ENCODE data around the gene NLN.

Gene NLN

GRCh38 chr5:65695896-65696295 lies 26.1 kb upstream of the NLN start:
- TF ChIP-seq EZH2phosphoT487 (IDR thresholded peaks at IDR 0.05; ENCODE audit: low read length) (no peak), EZH2 (optimal IDR thresholded peaks at IDR 0.05; ENCODE audit: low read depth, low read length) (no peak)
- TF ChIP-seq, protein P1, sequence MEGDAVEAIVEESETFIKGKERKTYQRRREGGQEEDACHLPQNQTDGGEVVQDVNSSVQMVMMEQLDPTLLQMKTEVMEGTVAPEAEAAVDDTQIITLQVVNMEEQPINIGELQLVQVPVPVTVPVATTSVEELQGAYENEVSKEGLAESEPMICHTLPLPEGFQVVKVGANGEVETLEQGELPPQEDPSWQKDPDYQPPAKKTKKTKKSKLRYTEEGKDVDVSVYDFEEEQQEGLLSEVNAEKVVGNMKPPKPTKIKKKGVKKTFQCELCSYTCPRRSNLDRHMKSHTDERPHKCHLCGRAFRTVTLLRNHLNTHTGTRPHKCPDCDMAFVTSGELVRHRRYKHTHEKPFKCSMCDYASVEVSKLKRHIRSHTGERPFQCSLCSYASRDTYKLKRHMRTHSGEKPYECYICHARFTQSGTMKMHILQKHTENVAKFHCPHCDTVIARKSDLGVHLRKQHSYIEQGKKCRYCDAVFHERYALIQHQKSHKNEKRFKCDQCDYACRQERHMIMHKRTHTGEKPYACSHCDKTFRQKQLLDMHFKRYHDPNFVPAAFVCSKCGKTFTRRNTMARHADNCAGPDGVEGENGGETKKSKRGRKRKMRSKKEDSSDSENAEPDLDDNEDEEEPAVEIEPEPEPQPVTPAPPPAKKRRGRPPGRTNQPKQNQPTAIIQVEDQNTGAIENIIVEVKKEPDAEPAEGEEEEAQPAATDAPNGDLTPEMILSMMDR (IDR thresholded peaks at IDR 0.05; ENCODE audit: low read length), result no peak
- no peak overlapping the region for H3K9ac ChIP-seq (ENCODE audit: low read length)
- no peak for DNase-seq

DNA sequence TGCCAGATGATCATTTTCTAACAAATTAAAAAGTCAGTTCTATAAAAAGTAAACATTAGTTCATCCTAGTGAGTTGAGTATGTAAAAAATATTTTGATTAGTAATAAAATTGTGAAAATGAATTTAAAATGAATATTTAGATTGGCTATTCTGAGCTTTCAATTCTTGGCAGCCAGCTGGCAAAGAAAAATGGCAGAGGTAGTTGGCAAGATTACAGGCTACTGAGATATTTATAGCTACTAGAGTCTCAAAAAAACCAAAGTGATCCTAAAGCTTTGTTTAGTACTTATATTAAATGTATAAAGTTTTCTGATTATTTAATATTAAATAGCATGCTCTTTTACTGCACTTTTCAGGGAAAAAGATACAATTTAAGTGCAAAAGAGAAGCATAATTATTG lies 25.1 kb upstream of the NLN start:
- Histone ChIP-seq H3K27me3 (replicated peaks; ENCODE audit: insufficient read depth, low read length) (no peaks in the 10 kb centered on the region), H3K4me1 (ENCODE audit: low read length) (no peaks in the 10 kb centered on the region), H3K79me2 (ENCODE audit: low read length) (no peaks in the 10 kb centered on the region), H3F3A (ENCODE audit: insufficient read depth, low read length) (no peaks in the 10 kb centered on the region), H2AFZ (ENCODE audit: low read length) (no peak overlapping the region), H3K9me2 (replicated peaks; ENCODE audit: insufficient read depth, low read length) (no peaks in the 10 kb centered on the region), H3K9ac (ENCODE audit: low read length) (no peak overlapping the region), H3K4me3 (ENCODE audit: low read length) (no peak overlapping the region), H3K36me3 (replicated peaks; ENCODE audit: insufficient read depth, low read length) (no peaks in the 10 kb centered on the region), H3K4me2 (ENCODE audit: low read depth, low read length) (no peak overlapping the region), H3K27ac (ENCODE audit: low read length) (no peak overlapping the region), H3K9me3 (replicated peaks; ENCODE audit: insufficient read depth, low read length) (no peaks in the 10 kb centered on the region), H4K20me1 (ENCODE audit: insufficient read depth, low read length) (no peaks in the 10 kb centered on the region)
- TF ChIP-seq EZH2phosphoT487 (IDR thresholded peaks at IDR 0.05; ENCODE audit: low read length), result no peak
- no peak for DNase-seq

More at GRCh38 chr5:65695896-65696295, 26.1 kb upstream of the NLN start:
- Histone ChIP-seq H2AFZ (ENCODE audit: low read length) (no peak overlapping the region), H3K9me2 (replicated peaks; ENCODE audit: insufficient read depth, low read length) (no peaks in the 10 kb centered on the region), H3K79me2 (ENCODE audit: low read length) (no peaks in the 10 kb centered on the region), H4K20me1 (ENCODE audit: insufficient read depth, low read length) (no peaks in the 10 kb centered on the region), H3K9me3 (replicated peaks; ENCODE audit: insufficient read depth, low read length) (no peaks in the 10 kb centered on the region), H3K4me3 (ENCODE audit: low read length) (no peak overlapping the region), H3K4me1 (ENCODE audit: low read length) (no peaks in the 10 kb centered on the region), H3K36me3 (replicated peaks; ENCODE audit: insufficient read depth, low read length) (no peaks in the 10 kb centered on the region), H3F3A (ENCODE audit: insufficient read depth, low read length) (no peaks in the 10 kb centered on the region), H3K27ac (ENCODE audit: low read length) (no peak overlapping the region), H3K4me2 (ENCODE audit: low read depth, low read length) (no peak overlapping the region), H3K27me3 (replicated peaks; ENCODE audit: insufficient read depth, low read length) (no peaks in the 10 kb centered on the region)

DNA sequence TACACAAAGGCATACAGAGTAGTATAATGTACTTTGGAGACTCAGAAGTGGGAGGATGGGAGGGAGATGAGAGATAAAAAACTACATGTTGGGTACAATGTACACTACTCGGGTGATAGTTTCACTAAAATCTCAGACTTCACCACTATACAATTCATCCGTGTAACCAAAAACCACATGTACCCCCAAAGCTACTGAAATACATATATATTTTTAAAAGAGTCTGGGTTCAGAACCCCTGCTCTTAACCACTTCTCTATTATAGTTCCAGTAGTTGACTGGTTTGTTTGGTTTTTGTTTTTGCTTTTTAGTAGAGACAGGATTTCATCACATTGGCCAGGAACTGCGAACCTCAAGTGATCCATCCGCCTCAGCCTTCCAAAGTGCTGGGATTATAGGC lies 22.7 kb upstream of the NLN start:
- no peak overlapping the region for H3K9ac ChIP-seq (ENCODE audit: low read length)
- no peak overlapping the region for H2AFZ ChIP-seq (ENCODE audit: low read length)
- H3K27me3 ChIP-seq (replicated peaks; ENCODE audit: insufficient read depth, low read length), result no peaks in the 10 kb centered on the region
- H3K4me2 ChIP-seq (ENCODE audit: low read depth, low read length), result no peak overlapping the region
- no peak for DNase-seq
- no peaks in the 10 kb centered on the region for H3K9me2 ChIP-seq (replicated peaks; ENCODE audit: insufficient read depth, low read length)
- no peak overlapping the region for H3K4me3 ChIP-seq (ENCODE audit: low read length)
- H3K9me3 ChIP-seq (replicated peaks; ENCODE audit: insufficient read depth, low read length), result no peaks in the 10 kb centered on the region
- H3K27ac ChIP-seq (ENCODE audit: low read length), result no peak overlapping the region
- no peaks in the 10 kb centered on the region for H4K20me1 ChIP-seq (ENCODE audit: insufficient read depth, low read length)
- H3K79me2 ChIP-seq (ENCODE audit: low read length), result no peaks in the 10 kb centered on the region
- TF ChIP-seq EZH2phosphoT487 (IDR thresholded peaks at IDR 0.05; ENCODE audit: low read length), result no peak
- H3F3A ChIP-seq (ENCODE audit: insufficient read depth, low read length), result no peaks in the 10 kb centered on the region
- H3K36me3 ChIP-seq (replicated peaks; ENCODE audit: insufficient read depth, low read length), result no peaks in the 10 kb centered on the region
- no peaks in the 10 kb centered on the region for H3K4me1 ChIP-seq (ENCODE audit: low read length)

DNA sequence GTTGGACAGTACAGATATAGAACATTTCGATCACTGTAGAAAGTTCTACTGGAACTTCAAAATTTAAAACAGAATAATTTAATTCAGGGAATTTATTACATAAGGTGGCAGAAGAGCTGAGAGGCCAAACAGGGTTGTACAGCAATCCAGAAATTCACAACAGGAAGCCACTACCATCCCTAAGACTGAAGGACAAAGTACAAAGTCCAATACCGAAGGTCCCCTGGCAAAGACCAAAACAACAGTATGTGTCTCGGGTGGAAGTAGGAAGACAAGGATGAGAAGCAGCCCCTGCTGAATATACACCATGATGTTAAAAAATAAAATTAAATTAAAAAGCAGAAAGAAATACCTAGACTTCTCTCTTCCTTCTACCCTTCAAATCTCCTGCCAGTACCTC lies 20.0 kb upstream of the NLN start:
- Histone ChIP-seq H4K20me1 (ENCODE audit: insufficient read depth, low read length) (no peaks in the 10 kb centered on the region), H3K4me1 (ENCODE audit: low read length) (no peaks in the 10 kb centered on the region), H3K79me2 (ENCODE audit: low read length) (no peaks in the 10 kb centered on the region), H3K27ac (ENCODE audit: low read length) (no peak overlapping the region), H3K9me2 (replicated peaks; ENCODE audit: insufficient read depth, low read length) (no peaks in the 10 kb centered on the region), H3K4me3 (ENCODE audit: low read length) (no peak overlapping the region), H3K36me3 (replicated peaks; ENCODE audit: insufficient read depth, low read length) (no peaks in the 10 kb centered on the region), H2AFZ (ENCODE audit: low read length) (no peak overlapping the region), H3F3A (ENCODE audit: insufficient read depth, low read length) (no peaks in the 10 kb centered on the region), H3K9ac (ENCODE audit: low read length) (no peak overlapping the region), H3K9me3 (replicated peaks; ENCODE audit: insufficient read depth, low read length) (no peaks in the 10 kb centered on the region), H3K27me3 (replicated peaks; ENCODE audit: insufficient read depth, low read length) (no peaks in the 10 kb centered on the region), H3K4me2 (ENCODE audit: low read depth, low read length) (no peak overlapping the region)
- DNase-seq, result no peak
- no peak for TF ChIP-seq EZH2 (optimal IDR thresholded peaks at IDR 0.05; ENCODE audit: low read depth, low read length)
- TF ChIP-seq, protein P1 (IDR thresholded peaks at IDR 0.05; ENCODE audit: low read length), result no peak
- TF ChIP-seq EZH2phosphoT487 (IDR thresholded peaks at IDR 0.05; ENCODE audit: low read length), result no peak
